ENCODE measurements around the gene KLHL2. TPM values are rescaled to one million over a fixed set of nuclear protein-coding genes. Genes with fewer than 3 reads are reported as not detected.
"Not testable (repeated sequence)": the region's sequence is repeated elsewhere in the genome, so short reads cannot be mapped to it uniquely, and the experiment has no call there.

KLHL2 gene
- total RNA-seq, 4 donors from 2014 or later: 6.1 to 68.2 (median 26.2) TPM

DNA sequence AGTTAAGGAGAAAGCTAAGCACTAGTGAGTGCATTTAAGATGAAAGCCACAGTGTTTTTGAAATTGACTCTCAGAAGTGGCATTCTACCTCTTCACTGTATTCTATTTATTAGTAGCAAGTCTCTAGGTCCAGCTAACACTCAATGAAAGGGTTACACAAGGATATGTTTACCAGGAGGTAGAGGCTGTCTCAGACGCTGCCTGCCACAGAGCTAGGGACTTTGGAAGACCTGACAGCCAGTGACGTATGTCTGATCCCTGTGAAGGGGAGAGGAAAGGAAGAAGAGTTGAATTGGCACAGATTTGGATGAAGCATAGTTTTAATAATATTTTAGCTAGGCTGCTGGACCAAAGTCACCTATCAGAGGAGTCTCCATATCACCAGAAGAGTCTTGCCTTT is 36.5 kb upstream of the KLHL2 start:
- Histone ChIP-seq H3K4me3 (no peak overlapping the region), H3K36me3 (no peaks in the 10 kb centered on the region), H3K9me3 (no peaks in the 10 kb centered on the region), H3K27ac (no peak overlapping the region), H3K4me1 (no peaks in the 10 kb centered on the region), H3K27me3 (no peaks in the 10 kb centered on the region)
- DNase-seq: no peak
- TF ChIP-seq CTCF (IDR thresholded peaks at IDR 0.05) (no peak), POLR2A (IDR thresholded peaks at IDR 0.05) (no peak)
- intact Hi-C loops (cut with DNase I; ENCODE audit: low total_unique reads): no loop called here

DNA sequence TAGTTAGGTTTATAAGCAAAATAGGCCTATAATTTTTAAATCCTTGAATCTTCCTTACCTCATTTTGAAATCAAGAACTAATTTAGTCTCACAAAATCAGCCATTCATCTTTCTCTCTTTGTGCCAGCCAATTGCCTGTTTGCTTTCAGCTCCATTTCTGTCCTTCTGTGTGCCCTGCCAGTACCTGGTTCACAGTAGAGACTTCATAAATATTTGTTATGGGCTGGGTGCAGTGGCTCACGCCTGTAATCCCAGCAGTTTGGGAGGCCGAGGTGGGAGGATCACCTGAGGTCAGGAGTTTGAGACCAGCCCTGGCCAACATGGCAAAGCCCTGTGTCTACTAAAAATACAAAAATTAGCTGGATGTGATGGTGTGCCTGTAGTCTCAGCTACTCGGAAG is 31.9 kb upstream of the KLHL2 start:
- H3K4me3 ChIP-seq; H3K27me3 ChIP-seq; H3K4me1 ChIP-seq; DNase-seq; H3K9me3 ChIP-seq; H3K36me3 ChIP-seq; H3K27ac ChIP-seq; intact Hi-C loops (cut with DNase I; ENCODE audit: low total_unique reads): not testable (repeated sequence)

DNA sequence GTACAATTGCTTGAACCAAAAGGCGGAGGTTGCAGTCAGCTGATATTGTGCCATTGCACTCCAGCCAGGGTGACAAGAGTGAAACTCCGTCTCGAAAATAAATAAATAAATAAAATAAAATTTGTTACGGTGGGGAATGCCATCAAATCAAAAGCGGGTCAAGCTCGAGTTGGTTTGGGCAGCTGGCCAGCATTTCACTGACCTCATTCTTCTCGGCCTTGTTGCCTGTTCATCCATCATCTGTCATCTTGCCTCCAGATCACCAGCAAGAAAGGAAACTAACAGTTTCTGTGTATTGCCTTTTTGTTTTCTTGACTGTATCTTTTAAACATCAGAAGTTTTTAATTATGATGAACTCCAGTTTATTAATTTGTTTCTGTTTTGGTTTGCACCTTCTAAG is 31.5 kb upstream of the KLHL2 start:
- no peaks in the 10 kb centered on the region for H3K27me3 ChIP-seq
- H3K9me3 ChIP-seq: no peaks in the 10 kb centered on the region
- H3K27ac ChIP-seq: no peak overlapping the region
- no peak for TF ChIP-seq CTCF (IDR thresholded peaks at IDR 0.05)
- no peak for TF ChIP-seq POLR2A (IDR thresholded peaks at IDR 0.05)
- no peak for DNase-seq
- intact Hi-C loops (cut with DNase I; ENCODE audit: low total_unique reads): no loop called here
- no peak overlapping the region for H3K4me3 ChIP-seq
- H3K4me1 ChIP-seq: no peaks in the 10 kb centered on the region
- no peaks in the 10 kb centered on the region for H3K36me3 ChIP-seq

DNA sequence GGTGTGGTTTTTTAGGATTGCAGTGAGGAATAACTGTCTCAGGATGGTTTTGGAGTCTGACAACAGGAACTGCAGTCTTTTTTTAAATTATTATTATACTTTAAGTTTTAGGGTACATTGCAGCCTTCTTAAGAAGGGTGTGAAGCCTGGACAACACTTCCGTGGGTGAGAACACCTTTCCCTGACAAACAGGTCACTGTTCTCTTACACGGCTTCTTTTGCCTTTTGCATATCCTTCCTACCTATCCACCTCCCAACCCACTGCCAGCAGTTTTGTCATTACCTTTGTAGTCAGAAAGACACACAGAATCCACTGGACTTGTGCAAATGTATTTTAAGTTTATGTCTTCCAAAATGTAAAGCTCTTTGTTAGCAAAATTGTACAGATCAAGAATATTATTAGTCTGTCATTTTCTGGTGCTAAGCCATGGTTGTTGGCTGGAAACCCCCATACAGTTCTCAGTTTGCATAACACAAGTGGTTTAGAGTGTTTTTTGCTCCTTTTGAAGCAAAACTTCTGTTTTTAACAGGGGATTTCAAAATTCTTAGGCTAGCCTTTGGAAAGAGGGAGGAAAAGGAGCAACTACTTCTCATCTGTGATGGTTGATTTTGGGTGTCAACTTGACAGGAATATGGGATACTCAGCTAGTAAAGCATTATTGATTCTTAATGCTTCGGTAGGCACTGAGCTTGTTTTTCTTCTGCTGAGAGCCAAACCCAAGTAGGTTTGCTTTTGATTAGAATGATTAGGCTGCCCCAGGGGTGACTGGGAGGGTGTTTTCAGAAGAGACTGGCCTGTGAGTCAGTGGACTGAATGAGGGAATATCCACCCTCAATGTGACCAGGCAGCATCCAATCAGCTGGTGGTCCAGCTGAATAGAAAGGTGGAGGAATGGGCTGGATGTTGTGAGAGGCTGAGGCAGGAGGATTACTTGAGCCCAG is 29.4 kb upstream of the KLHL2 start:
- TF ChIP-seq CTCF (IDR thresholded peaks at IDR 0.05) (no peak), POLR2A (IDR thresholded peaks at IDR 0.05) (no peak)
- DNase-seq: no peak
- H3K27ac ChIP-seq: no peak overlapping the region

DNA sequence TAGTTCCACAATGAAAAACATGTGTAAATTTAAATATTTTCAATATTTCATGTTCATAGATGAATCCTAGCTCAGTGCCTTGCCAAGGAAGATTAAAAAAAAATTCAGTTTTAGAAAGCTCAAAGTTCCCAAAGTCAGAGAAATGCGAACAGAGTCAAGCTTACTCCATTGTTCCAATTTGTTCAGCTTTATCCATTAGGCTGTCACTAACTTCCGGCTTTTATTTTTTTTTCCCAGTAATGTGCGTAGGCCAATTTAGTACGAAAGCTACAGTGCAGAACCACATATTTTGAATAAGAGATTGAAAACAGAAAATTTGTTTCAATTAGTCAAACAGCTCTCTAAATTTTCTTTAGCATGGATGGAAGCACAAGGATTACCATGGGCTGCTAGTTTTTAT is 23.1 kb upstream of the KLHL2 start:
- no peaks in the 10 kb centered on the region for H3K27me3 ChIP-seq
- no peaks in the 10 kb centered on the region for H3K4me1 ChIP-seq
- DNase-seq: no peak
- no peak overlapping the region for H3K27ac ChIP-seq
- intact Hi-C loops (cut with DNase I; ENCODE audit: low total_unique reads): no loop called here
- H3K9me3 ChIP-seq: no peaks in the 10 kb centered on the region
- no peak for TF ChIP-seq CTCF (IDR thresholded peaks at IDR 0.05)
- no peak for TF ChIP-seq POLR2A (IDR thresholded peaks at IDR 0.05)
- no peak overlapping the region for H3K4me3 ChIP-seq
- no peaks in the 10 kb centered on the region for H3K36me3 ChIP-seq

More for the DNA sequence above, 29.4 kb upstream of the KLHL2 start:
- intact Hi-C loops (cut with DNase I; ENCODE audit: low total_unique reads): no loop called here
- no peaks in the 10 kb centered on the region for H3K9me3 ChIP-seq
- no peaks in the 10 kb centered on the region for H3K27me3 ChIP-seq
- no peak overlapping the region for H3K4me3 ChIP-seq
- no peaks in the 10 kb centered on the region for H3K4me1 ChIP-seq
- no peaks in the 10 kb centered on the region for H3K36me3 ChIP-seq

- H3K36me3 ChIP-seq; H3K9me3 ChIP-seq; intact Hi-C loops (cut with DNase I; ENCODE audit: low total_unique reads); DNase-seq; H3K4me1 ChIP-seq; H3K4me3 ChIP-seq; H3K27me3 ChIP-seq; H3K27ac ChIP-seq: not testable (repeated sequence)
These were observed 22.4 kb upstream of the KLHL2 start for GRCh38 chr4:165184998-165185397.
